Iris pigment epithelial cell (primary cell): ENCODE measurements around the gene FHIT.

ENCODE experiments used
- DNase-seq: peaks from one replicate; pipeline ENCODE4 v3.0.0-alpha.2; 2011; ENCODE audit warnings: low read depth

Gene FHIT

DNA sequence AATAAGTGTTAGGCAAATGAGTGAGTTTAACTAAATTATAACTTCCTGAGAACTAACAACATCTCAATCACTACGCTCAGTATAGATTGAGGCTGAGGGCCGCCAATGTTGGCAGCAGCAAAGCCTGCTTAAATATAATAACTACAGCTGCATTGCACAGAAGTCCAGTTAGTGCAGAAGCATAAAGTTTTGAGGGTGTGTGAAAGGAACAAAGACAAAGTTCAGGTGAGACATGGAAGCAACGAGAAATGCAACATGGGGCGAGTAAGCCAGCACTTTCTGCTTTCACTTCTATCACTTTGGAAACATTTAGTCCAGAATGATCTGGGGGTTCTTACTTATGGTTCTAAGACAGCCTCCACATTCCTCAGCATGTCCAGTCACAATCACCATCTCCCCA, 1149.1 kb downstream of the FHIT start:
- no peak for DNase-seq

DNA sequence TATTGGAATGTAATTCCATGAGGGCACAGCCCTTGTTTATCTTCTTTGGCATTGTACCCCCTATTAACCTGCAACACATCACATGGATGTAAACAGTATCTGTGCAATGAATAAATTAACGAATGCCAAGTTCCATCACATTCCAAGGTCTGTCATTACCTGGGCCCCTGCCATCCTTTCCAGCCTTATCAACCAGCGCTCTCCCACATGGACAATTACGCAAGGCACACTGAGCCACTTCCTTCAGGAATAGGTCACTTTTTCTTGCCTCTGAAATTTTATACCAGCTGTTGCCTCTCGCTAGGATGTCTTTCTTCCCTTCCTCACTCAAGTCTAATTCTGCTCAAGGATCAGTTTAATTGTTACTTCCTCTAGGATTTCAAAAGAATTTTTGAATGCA, 1149.6 kb downstream of the FHIT start:
- DNase-seq, result no peak

DNA sequence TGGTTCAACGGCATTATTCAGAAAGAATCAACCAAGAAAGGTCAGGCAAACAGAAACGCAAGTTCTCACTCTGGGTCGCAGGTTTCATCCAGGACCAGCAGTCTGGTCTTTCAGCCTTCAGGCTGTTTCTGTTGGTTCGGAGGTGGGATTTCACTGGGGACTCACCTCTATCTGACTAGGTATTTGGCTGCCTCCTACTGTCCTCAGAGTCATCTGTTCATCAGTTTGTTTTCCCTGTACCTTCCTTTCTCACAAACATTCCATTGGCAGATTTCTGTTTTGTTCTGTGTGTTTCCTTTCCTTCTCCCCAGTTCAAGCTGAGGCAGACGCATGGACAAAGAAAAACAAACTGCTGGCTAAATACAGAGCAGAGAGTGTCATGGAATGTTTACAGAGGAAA, 1154.8 kb downstream of the FHIT start:
- no peak for DNase-seq

DNA sequence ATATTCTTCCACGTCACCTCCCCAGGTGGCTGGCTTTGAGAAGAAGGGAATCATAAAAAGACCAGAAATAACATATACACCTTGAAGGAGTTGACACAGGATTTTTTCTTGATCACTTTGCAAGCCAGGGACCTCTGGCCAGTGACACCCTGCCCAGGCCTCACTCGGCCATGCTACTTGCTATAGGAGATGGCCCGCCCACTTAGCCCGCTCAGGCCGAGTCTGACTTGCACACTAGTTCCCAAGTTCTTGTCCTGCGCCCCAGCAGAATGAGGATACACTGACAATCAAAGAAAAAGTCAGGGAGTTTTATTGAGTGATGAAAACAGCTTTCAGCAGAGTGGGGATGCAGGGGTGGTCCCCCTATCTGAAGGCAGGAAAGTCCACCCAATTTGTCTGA, 1155.3 kb downstream of the FHIT start:
- DNase-seq, result no peak

- DNase-seq, result no peak
Measured at GRCh38 chr3:60095516-60095915, 1155.7 kb downstream of the FHIT start.

GRCh38 chr3:60094392-60094947, 1156.8 kb downstream of the FHIT start:
- DNase-seq, result no peak

- no peak for DNase-seq
Measured at GRCh38 chr3:60090548-60090947, 1160.7 kb downstream of the FHIT start.

GRCh38 chr3:60086811-60087210, 1164.4 kb downstream of the FHIT start:
- peak; percentile 28 for DNase-seq

DNA sequence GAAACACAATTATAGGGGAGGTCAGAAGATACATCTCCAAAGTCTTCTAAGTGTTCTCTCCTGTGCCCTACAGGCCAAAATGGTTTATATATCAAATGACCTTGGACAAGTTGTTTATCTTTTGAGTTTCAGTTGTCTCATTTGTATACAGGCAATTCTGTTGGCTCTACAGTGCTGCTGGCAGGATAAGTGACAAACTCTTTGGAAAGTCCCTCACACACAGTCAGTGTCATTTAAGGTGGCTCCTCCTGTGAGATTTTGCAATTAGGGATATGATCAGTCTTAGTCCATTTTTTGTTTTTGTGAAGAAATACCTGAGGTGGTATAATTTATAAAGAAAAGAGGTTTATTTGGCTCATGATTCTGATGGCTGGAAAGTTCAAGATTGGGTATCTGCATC, 1165.6 kb downstream of the FHIT start:
- DNase-seq, result no peak

- DNase-seq, result no peak
Measured at GRCh38 chr3:60081381-60082095, 1169.7 kb downstream of the FHIT start.

- no peak for DNase-seq
Measured at GRCh38 chr3:60080648-60081047, 1170.6 kb downstream of the FHIT start.

GRCh38 chr3:60079076-60079475, 1172.2 kb downstream of the FHIT start:
- no peak for DNase-seq

GRCh38 chr3:60076331-60076730, 1174.9 kb downstream of the FHIT start:
- DNase-seq, result no peak

DNA sequence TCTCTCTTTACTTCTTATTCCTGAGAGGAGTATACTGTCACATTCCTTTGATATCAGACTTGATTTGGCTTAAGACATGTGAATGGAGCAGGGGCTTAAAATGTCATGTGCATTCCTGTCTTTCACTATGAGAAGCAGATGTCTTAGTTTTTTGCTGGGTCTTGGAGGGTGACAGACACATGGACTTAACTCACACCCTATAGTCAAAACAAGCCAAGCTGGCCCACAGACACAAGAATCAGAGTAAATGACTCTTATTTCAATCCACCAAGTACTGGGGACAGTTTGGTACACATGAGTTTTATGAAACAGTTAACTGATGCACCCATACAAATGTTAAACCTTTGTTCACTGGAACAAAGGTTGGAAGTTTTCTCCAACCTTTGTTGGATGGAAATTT, 1177.3 kb downstream of the FHIT start:
- DNase-seq, result no peak

DNA sequence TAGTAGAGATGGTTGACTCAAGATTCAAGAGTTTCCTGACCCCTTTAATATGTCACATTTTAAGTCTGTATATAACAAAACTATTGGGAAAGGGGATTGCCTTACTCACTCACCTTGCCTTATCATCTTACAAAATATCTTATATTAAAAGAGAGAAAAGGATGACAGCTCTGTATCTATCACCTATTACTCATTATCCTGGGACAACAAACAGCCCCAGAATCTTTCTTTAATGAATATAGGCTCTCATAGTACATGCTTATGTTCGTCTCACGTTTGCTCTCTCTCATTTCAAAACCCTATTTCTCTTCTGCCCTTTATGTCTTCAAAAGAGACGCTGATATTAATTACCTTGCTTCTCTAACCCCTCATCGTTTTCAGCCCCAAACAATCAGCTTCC, 1178.0 kb downstream of the FHIT start:
- no peak for DNase-seq

DNA sequence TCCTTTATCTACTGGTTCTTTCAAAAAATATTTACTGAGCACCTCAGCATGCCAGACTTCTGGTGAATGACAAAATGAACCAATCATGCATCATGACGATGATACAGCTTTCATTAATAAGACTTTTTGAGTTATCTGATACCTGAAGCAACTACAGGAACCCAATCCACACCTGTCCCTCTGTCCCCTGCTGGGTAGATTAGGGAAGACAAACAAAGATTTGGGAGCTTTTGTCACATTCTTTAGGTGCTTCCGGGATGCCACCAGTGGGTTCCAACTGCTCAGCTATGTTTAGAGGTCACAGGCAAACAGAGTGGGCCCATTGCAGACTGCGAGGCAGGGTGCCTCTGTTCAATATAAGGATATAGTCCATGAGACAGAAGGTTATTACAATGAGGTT, 1180.9 kb downstream of the FHIT start:
- no peak for DNase-seq

GRCh38 chr3:60065227-60065868, 1185.9 kb downstream of the FHIT start:
- no peak for DNase-seq

- DNase-seq, result peak; percentile 57
Measured at GRCh38 chr3:60064210-60065178, 1186.8 kb downstream of the FHIT start.

DNA sequence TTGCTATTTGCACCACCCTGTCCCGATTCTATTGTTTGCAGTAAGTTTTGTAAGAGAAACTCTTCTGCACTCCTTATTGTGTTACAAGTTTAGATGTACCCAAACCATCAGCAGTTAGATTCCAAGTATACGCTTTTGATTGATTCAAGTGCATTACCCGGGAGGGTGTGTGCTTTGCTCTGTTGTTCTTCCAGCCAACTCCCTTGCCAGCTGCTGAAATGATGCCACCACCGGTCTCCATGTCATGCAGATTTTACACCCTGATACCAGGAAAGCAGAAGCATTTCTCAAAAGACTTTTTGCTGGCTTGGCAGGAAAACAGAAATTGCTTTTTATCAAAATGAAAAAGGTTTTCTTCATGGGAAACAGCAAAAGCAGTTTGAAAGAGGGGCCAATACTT, 1194.8 kb downstream of the FHIT start:
- no peak for DNase-seq

DNA sequence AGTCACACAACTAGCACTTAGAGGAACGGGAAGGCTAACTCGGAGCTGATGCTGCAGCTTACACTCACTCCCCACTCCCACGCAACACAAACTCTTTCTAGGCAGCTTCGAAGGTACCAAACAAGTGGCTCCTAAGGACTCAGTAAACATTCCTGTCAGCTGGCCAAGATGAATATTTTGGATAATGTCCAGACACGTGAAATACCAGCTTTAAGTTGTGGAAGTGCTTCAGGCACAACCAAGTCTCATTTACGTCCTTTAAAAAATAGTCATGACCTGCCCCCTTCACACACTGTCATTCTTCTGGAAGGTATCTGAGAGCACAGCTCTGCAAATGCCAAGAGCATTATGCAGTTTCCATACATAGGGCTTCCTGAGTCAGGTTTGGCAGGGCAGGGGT, 1195.5 kb downstream of the FHIT start:
- DNase-seq, result no peak

DNA sequence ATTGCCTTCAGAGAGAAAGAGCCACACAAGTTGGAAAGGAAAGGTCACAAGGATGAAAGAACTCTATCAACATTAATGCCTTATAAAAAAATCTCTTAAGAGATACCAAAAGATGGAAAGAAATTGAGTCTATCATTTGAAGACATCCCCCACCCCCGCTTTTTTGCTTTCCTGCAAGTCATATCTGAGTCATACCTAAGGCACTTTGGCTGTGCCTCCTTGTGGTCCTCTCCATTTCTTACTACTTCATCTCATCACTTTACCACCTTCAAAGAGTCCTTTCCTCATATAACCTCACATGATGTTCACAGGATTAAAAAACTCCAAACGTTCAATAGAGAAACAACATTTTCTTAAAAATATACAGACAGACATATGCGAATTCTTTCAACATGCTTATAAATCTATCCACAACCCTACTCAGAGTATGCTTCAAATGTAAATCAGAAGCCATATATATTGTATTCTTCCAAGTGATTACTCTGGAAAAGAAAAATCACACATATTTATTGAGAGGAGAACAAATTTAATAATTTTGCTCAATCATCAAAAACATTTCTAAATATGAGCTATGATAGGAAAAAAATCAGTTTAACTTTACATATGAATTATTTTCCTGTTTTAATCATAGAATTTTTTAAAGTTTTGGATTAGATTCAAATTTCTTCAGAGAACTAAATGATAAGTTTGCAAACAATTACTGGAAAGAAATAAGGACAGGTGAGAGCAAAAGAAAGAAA, 1197.6 kb downstream of the FHIT start:
- DNase-seq, result peak; percentile 17

DNA sequence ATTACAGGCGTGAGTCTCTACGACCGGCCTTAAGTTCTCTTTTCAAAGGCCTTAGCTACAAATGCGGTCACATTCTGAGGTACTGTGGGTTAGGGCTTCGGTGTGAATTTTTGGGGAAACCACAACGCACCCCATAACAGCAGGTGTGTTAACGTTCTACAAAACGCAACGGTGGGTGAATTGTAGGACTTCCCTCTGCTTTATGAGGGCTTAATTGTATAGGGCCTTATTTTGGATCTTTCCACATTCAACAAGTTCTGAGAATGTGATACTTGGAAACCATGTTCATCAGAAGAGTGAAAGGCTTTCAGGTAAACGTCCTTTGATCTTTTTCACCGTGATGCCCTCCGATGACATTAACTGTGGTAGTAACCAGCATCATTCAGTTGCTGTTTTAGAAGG, 1202.8 kb downstream of the FHIT start:
- DNase-seq, result no peak
